DND-41 (cell line): Measurements from ENCODE around the gene RPS6KB2.

Experiments
- CTCF ChIP-seq: IDR thresholded peaks from 2 replicates; pipeline ENCODE4 v1.5.1; 2012; ENCODE audit warnings: borderline replicate concordance, low read length, moderate library complexity, mild to moderate bottlenecking; ENCODE audit not compliant: poor library complexity, severe bottlenecking; ENCODE audit errors: extremely low read depth
- EZH2 ChIP-seq: IDR thresholded peaks from 3 replicates; pipeline ENCODE4 v1.6.1; 2012; ENCODE audit warnings: borderline replicate concordance, low read depth, mild to moderate bottlenecking, moderate library complexity, low read length, inconsistent platforms; ENCODE audit not compliant: severe bottlenecking

DNA sequence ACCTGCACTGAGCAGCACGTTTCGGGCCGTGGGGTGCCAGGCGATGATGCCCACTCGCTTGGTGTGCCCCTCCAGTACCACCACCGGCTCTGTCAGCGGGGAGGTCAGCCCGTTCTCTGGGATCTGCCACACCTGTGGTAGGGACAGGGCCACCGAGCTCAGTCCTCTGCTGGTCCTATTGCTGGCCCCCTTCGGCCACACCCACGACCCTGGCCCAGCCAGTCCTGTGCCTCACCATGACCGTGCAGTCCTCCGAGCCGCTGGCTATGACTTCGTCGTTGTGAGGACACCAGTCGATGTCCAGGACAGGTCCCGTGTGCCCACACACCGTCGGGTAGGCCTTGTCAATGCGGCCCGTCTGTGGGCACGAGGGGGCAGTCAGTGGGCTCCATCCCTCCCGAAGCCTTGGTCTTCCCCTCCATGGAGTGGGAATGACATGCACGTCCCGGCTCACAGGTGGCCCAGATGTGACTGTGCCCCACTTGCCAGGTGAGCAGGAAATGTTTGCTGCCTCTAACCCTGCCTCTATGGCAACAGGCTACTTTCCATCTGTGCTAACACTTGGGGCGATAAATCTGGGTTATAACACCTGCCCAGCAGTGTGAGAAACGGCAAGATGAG, 13.5 kb downstream of the RPS6KB2 start:
- TF ChIP-seq EZH2 (no peak), CTCF (no peak)
